COLO668 (cell line): ENCODE data around the gene IL20.

ENCODE experiments used
- DNase-seq: peaks from one replicate; lab custom pipeline; 2025; ENCODE audit not compliant: unreplicated experiment; lab: John Stamatoyannopoulos, UW

The IL20 gene

GRCh38 chr1:206873603-206874188, 8.3 kb downstream of the IL20 start:
- no peak for DNase-seq

- no peak for DNase-seq
Measured at GRCh38 chr1:206875752-206876377, 10.4 kb downstream of the IL20 start.

DNA sequence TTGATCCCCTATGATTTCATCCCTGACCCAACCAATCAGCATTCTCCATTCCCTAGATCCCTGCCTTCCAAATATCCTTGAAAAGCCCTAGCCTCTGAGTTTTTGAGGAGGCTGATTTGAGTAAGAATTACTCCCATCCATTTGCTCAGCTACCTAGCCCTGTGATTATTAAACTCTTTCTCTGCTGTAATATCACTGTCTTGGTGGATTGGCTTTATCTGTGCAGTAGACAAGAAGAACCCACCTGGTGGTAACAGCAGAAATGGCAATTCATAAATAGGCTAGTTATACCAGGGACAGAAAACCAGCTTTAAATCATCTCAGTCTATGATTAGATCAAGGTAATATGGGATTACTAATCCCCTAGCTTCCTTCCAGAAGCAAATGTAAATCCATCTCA, 13.0 kb downstream of the IL20 start:
- no peak for DNase-seq

- DNase-seq = no peak
Measured at GRCh38 chr1:206880314-206880713, 14.9 kb downstream of the IL20 start.

GRCh38 chr1:206882555-206882954, 17.1 kb downstream of the IL20 start:
- no peak for DNase-seq

DNA sequence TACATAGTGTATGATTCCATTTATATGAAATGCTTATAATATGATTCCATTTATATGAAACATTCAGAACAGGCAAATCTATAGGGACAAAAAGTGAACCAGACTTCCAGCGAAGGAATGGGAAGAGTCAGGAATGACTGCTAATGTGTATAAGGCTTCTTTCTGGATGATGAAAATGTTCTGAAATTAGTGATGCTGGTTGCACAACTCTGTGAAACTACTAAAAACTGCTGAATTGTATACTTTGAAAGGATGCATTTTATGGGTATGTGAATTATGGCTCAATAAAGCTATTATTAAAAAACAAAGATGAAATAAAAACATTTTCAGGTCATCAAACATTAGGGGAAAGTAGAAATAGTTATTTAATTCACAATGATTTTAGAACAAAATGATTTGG, 17.7 kb downstream of the IL20 start:
- DNase-seq = no peak

DNA sequence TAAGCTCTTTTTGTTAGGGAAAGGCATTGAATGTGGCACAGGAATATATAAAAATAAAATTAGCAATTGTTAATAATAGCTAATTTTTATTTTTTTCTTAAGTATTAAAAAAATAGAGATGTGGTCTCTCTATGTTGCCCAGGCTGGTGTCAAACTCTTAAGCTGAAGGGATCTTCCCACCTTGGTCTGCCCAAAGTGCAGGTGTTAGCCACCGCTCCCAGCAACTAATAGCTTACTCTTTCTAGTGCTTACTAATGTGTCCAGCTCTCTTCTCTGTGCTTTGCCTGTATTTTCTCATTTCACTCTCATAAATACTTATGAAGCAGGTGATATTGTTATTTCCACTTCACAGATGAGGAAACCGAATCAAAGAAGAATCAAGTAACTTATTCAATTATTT, 18.5 kb downstream of the IL20 start:
- no peak for DNase-seq

- no peak for DNase-seq
Measured at GRCh38 chr1:206885341-206886060, 20.1 kb downstream of the IL20 start.

DNA sequence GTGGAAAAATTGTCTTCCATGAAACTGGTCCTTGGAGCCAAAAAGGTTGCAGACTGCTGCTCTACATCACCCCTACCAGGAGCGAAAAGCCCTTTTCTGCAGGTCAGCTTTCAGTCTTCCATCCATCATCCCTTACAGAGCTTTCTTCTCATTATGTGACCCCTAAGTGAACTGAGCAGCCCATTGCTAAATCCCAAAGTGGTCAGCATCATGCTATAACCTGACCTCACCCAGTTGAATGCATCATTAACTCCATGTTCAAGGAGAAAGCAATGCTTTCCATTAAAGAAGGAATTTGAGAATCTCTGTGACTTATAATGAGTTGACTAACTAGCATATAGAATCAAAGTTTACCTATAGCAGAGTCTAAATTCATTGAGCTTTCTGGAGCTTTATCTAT, 21.4 kb downstream of the IL20 start:
- DNase-seq = no peak

DNA sequence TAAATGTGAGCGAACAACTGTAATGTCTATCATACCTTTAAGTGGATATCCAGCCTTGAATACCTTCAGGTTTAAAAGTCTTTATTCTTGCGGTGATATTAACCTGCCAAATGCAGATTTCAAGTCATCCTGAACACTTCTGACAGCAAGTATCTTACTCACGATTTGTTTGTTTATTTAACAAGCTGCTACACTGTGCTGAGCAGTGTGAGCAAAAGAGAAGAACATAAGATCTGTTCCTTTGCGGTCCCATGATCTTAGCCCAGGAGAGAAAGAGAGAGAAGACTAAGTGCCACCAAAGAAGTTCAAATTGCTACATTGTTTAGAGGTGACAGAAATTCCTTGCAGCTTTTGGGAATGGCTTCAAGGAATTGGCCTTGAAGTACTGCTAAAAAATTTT, 22.3 kb downstream of the IL20 start:
- no peak for DNase-seq

- DNase-seq = no peak
Measured at GRCh38 chr1:206890125-206891060, 25.0 kb downstream of the IL20 start.

GRCh38 chr1:206891412-206891811, 26.0 kb downstream of the IL20 start:
- DNase-seq = no peak

DNA sequence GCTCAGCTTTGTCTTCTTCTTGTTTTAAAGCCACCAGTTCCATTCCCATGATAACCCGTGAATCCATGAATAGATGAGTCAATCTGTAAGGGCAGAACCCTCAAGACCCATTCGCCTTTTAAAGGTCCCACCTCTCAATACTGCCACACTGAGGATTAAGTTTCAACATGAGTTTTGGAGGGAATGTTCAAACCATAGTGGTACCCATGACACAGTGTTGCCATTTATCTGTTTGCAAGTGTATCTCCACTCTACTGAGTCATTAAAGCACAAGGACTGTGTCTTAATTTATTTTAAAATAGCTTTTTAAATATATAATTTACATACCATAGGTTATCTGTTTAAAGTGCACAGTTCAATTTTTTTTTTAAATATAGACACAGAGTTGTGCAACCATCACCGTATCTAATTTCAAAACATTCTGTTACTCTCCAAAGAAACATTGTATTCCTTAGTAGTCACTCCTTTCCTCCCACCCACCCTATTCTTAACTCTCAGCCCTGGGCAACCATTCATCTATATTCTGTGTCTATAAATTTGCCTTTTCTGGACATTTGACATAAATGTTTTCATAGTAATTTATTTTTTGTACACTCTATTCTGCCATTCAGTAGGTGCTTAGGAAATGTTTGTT, 27.0 kb downstream of the IL20 start:
- DNase-seq = no peak

- DNase-seq = no peak
Measured at GRCh38 chr1:206893380-206893779, 28.0 kb downstream of the IL20 start.

DNA sequence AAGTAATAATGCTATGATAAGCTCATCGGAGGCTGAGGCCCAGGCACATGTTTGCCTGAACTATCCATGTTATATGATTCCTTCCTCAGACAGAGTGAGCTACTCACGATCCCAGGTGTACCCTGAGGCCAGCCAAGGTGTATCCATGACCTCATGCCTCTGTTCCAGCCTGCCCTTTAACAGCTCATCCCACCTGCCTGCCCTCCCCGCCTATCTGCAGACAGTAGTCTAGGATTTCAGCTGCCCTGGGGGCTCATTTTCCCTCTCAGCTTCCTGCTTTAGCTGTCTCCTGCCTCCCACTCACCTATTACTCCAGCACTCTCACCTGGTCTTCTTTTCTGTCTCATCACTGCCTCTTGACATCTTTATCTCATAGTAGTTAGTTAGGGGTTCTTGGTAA, 29.9 kb downstream of the IL20 start:
- DNase-seq = peak; percentile 96

- peak; percentile 75 for DNase-seq
Measured at GRCh38 chr1:206895837-206896242, 30.4 kb downstream of the IL20 start.

- peak; percentile 21 for DNase-seq
Measured at GRCh38 chr1:206896261-206896660, 30.8 kb downstream of the IL20 start.

DNA sequence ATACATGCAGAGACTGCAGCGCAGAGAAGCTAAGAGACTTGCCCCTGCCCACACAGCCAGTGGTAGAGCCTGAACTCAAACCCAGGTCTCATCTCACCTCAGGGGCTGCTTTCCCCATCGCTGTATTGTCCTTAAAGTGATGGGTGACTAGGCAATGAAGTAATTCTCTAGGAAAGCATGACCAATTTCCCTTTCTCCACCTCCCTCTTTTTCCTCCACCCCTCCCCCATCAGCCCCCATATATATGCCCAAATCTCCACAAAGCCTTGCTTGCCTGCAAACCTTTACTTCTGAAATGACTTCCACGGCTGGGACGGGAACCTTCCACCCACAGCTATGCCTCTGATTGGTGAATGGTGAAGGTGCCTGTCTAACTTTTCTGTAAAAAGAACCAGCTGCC, 31.8 kb downstream of the IL20 start, which contains the start of gene IL24:
IL24 (plus strand) TSS at position 269 of the 400 bp plus-strand sequence. CDS start 390 bp downstream, outside the sequence.
- DNase-seq = no peak

DNA sequence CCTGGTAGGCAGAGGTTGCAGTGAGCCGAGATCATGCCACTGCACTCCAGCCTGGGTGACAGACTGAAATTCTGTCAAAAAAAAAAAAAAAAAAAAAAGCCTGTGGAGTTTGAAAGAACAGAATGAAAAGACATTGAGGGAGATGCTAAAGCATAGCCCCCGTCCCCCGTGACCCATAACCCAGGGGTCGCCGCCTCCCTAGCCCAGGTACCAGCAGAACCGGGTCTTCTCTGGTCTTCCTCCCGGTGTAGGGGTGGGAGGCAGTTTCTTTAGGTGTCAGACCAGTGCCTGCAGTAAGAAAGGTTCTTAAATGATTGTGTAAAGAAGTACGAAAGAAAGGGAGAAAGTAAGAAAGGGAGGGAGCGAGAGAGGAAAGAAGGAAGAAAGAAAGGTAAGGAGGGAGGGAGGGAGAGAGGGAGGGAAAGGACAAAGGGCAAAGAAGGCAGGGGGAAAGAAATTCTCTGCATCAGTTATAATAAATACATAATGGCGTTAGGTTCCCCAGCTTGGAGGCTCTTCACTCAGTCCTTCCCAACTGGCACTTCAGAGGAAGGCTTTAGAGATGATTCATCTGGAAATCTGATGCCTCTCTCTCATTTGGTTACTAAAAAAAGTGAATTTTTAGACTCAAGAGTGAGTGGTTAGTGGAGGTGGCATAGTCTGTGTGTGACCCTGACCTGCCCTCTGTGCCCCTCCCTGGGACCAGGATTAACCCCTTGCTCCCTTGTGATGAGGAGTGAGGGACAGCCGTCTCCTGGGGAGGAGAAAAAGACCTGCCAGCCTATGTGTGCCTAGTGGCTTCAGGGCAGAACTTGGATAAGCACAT, 32.9 kb downstream of the IL20 start:
- DNase-seq = no peak

- no peak for DNase-seq
Measured at GRCh38 chr1:206898915-206899431, 33.5 kb downstream of the IL20 start.
